NCI-H345 treated with DMSO at 0.1 percent for 48 hours (cell line): ENCODE measurements around the gene SMAD3.
"Not testable (repeated sequence)": the region's sequence is repeated elsewhere in the genome, so short reads cannot be mapped to it uniquely, and the experiment has no call there.

Source experiments
- DNase-seq: peaks from one replicate; lab custom pipeline; 2025; ENCODE audit not compliant: unreplicated experiment; lab: John Stamatoyannopoulos, UW

SMAD3 gene

GRCh38 chr15:67140078-67140833, 74.9 kb downstream of the SMAD3 start:
- no peak for DNase-seq

DNA sequence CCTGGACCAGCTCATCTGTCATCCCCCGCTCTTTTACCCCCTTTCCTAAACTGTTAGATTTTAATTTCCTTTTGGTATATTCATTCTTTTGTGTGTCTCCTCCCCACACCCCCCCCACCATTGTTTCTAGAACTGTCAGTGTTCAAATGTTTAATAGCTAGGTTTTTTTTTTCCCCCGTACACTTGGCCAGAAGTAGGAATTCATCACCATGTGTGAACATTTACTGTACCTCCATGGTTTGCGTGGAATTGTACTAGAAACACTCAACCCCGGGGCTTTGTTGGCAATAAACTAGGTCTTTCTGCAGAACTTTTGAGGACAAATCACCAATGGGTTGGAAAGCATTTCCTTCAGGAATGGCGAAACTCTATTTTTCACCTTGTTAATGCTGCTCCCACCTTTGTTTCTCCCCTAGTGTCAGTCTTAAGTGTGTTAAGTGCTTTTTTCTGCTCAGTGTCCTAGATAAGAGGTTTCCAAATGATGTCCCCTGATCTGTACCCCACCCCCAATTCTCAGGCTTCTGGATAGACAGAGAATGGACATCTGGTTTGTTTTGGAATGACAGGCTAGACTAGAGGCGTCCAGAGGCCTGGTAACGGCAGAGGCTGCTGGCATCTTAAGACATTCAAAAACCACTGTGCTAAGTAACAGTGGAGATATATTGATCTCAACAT, 76.8 kb downstream of the SMAD3 start:
- DNase-seq, result no peak

- no peak for DNase-seq
Measured at GRCh38 chr15:67142767-67143100, 77.3 kb downstream of the SMAD3 start.

DNA sequence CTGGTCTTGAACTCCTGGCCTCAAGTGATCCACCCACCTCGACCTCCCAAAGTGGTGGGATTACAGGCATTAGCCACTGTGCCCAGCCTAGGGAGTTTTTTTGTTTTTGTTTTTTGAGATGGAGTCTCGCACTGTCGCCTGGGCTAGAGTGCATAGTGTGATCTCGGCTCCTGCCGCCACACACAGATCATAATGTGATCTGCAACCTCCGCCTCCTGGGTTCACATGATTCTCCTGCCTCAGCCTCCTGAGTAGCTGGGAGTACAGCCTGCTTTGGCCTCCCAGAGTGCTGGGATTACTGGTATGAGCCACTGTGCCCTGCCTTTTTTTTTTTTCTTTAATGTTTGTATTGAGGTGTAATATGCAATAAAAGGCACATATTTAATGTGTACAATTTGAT, 78.2 kb downstream of the SMAD3 start:
- DNase-seq, result no peak

DNA sequence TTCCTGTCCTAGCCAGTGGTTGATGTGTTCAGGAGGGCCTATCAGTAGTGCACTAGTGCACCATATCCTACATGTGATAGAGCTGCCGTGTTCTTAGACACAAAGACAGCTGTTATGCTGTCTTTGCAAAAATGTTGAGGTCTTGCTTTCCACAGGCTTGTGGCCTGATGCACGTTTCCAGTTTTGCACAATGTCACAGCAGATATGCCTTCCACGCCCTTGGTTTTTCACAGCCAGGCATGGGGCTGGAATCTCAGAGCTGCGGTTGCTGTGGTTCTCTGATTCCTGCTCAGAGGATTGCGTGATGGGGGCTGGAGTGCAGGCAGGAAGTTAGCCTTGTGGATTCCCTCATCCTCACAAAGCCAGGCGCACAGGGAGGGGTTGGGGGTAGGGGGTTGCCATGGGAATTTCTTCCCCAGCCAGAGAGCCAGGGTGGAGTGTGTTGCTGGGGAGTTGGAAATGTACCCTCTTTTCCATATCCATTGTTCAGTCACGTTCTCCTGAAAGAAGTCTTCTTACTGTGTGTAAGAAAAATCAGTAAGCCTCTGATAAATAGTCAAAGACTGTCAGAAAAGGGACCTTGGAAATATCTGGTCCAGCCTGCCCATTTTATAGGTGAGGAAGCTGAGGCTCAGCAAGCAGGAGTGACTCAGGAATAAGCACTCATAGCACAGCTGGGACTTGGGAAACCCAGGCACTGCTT, 79.4 kb downstream of the SMAD3 start:
- DNase-seq, result no peak

GRCh38 chr15:67145312-67145610, 79.9 kb downstream of the SMAD3 start:
- no peak for DNase-seq

- no peak for DNase-seq
Measured at GRCh38 chr15:67145710-67146109, 80.3 kb downstream of the SMAD3 start.

- no peak for DNase-seq
Measured at GRCh38 chr15:67146234-67146633, 80.8 kb downstream of the SMAD3 start.

- no peak for DNase-seq
Measured at GRCh38 chr15:67146875-67147381, 81.5 kb downstream of the SMAD3 start.

GRCh38 chr15:67147396-67147949, 82.1 kb downstream of the SMAD3 start:
- no peak for DNase-seq

- no peak for DNase-seq
Measured at GRCh38 chr15:67148196-67148701, 82.8 kb downstream of the SMAD3 start.

GRCh38 chr15:67149068-67149772, 83.8 kb downstream of the SMAD3 start:
- no peak for DNase-seq

DNA sequence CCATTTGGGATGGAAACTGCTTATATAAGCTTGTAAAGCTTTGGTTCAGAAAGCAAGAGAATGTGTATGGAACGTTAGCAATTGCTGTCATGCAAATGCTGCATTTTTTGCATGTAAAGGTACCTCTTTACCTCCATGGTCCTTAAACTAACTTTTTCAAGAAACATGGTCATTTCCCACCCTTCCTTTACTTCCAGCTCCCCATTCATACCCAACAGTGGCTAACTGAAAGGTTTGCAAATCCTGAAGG, 84.3 kb downstream of the SMAD3 start:
- DNase-seq, result no peak

DNA sequence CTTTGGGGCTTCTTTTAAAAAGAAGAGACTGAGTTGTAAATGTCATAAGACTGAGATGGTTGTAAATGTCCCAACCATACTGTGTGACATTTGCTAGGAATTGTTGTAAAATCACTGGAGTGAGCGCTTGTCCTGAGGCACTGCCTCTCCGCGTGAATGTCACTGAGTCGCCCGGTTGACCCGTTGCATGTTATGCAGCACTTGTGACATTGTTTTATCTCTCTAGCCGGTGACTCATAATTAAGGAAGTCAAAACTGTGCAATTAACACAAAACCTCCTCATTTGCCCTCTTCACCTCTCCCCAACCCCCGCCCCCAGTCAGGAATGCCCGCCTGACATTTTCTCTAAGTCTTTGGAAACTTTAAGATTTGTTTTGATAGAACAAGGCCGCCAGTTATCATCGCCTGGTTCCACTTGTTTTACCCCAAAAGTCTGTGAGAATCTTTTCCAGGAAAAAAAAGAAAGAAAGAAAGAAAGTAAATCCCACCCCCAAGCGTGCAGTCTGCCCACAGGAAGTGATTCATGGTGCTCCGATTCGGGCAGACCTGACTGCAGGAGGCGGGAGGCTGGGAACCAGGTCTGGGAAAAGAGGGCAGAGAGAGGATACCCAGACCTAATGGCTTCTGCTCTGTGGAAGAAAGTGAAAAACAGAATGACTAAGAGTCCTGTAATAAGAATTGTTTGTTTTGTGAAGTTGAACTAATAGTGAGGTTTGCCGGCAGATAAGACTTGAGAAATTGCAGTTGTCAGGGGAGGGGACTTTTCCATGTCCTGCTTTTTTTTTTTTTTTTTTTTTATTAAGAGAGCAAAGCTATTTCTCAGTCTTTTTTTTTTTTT, 84.8 kb downstream of the SMAD3 start:
- no peak for DNase-seq

DNA sequence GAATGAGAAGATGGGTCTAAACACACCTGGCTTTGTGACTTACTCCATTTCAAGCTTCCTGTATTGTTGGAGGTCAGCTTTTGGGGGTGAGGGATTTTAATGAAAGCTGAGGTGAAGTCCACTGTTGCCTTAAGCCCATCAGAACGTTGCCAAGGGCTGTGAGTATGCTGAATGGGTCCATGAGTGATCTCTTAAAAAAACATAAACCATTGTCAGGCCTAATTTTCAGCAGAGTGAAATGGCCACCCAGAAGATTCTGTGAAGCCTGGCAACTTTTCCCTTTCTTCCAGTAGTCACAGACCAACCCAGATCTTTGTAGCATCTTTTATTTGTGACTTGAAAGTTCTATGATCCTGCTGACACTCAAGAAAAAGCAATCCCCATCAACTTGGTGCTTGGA, 87.0 kb downstream of the SMAD3 start:
- no peak for DNase-seq

DNA sequence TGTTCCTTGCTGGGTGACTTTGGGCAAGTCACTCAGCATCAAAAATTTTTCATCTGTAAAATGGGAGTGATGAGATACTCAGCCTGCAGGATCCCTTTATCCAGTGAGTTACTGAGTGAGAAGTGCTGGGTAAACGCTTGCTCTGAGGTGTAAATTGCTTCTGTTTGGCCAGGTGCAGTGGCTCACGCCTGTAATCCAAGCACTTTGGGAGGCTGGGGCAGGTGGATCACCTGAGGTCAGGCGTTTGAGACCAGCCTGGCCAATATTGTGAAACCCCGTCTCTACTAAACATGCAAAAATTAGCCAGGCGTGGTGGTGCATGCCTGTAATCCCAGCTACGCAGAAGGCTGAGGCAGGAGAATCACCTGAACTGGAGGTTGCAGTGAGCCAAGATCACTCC, 87.6 kb downstream of the SMAD3 start:
- DNase-seq, result not testable (repeated sequence)

DNA sequence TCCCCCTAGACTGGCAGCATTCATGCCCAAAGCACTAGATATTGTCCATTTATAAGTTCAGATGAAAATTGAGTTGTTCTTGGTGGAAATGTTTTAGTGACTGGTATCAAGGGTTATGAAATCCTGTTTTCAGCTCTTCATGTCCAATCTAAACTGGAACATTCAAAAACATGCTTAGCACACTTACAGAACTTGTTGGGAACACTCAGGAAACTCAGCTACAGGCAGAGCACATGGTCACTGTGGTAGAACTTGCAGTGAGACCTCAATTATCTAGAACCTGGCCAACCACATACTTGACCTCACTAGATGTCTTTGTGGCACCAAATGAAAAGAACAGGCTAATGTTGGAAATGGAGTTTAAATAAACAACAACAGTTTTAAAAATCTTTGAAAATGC, 88.8 kb downstream of the SMAD3 start:
- DNase-seq, result no peak

DNA sequence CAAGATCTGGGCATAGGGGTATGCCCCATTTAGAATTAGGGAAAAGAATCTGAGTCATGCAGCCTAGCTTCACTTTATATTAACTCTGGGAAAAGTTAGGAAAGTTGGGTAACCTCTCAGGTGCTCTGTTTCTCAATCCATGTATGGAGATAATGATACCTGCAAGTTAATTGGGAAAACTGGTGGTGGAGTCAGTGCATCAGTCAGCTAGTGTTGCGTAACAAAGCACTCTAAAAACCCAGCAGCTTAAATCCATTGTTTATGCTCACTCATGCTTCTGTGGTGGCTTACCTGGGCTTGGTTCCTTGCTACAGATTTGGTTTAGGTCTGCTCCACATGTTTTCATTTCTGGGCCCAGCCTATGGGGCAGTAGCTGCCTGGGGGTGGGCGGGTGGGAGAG, 91.0 kb downstream of the SMAD3 start:
- DNase-seq, result no peak

GRCh38 chr15:67156834-67157233, 91.4 kb downstream of the SMAD3 start:
- no peak for DNase-seq

- DNase-seq, result no peak
Measured at GRCh38 chr15:67157521-67158252, 92.3 kb downstream of the SMAD3 start.
